ENCODE results near the gene FRMPD3.

- TF ChIP-seq POLR2AphosphoS5 (IDR thresholded peaks at IDR 0.05; ENCODE audit: low read depth, low read length) (no peak), FOXP2 (optimal IDR thresholded peaks at IDR 0.05; ENCODE audit: borderline replicate concordance, extremely low read depth, extremely low read length, insufficient read depth) (no peak)
These were observed 16.6 kb downstream of the FRMPD3 start for GRCh38 chrX:107465932-107466620.
